Endothelial cell (in vitro differentiated cells): Measurements from ENCODE around the gene DMXL2. TPM values are rescaled to one million over a fixed set of nuclear protein-coding genes. Genes with fewer than 3 reads are reported as not detected.

Experiments
- DNase-seq: peaks from one replicate; pipeline ENCODE4 v3.0.0; 2021; ENCODE audit warnings: low spot score
- H3K27ac Mint-ChIP-seq: one replicate; pipeline ENCODE4 v1.8.0; 2021; ENCODE audit warnings: mixed read lengths, inconsistent platforms; ENCODE audit not compliant: unreplicated experiment
- H3K27me3 Mint-ChIP-seq: one replicate; pipeline ENCODE4 v1.8.0; 2021; ENCODE audit warnings: mild to moderate bottlenecking, moderate library complexity, mixed read lengths, inconsistent platforms; ENCODE audit not compliant: unreplicated experiment
- H3K36me3 Mint-ChIP-seq: one replicate; pipeline ENCODE4 v1.8.0; 2021; ENCODE audit warnings: mild to moderate bottlenecking, low read depth, mixed read lengths, inconsistent platforms; ENCODE audit not compliant: unreplicated experiment
- H3K4me1 Mint-ChIP-seq: one replicate; pipeline ENCODE4 v1.8.0; 2021; ENCODE audit warnings: mild to moderate bottlenecking, mixed read lengths, inconsistent platforms; ENCODE audit not compliant: unreplicated experiment
- H3K4me3 Mint-ChIP-seq: one replicate; pipeline ENCODE4 v1.8.0; 2021; ENCODE audit warnings: mild to moderate bottlenecking, mixed read lengths, inconsistent platforms; ENCODE audit not compliant: unreplicated experiment
- H3K9me3 Mint-ChIP-seq: one replicate; pipeline ENCODE4 v1.8.0; 2021; ENCODE audit warnings: mixed read lengths, inconsistent platforms; ENCODE audit not compliant: unreplicated experiment
- CTCF ChIP-seq: fragments of 200-600 bp; sonication (generic); IDR thresholded peaks from one replicate; pipeline ENCODE4 v1.5.0; 2021; ENCODE audit warnings: antibody characterized with exemption; ENCODE audit not compliant: unreplicated experiment
- total RNA-seq: library from RNA; stranded (reverse); fragmentation: NEBNext Ultra II Directional; extraction: Animal tissue kit (Norgen Biotek cat#: 25700); gene quantifications from one replicate; pipeline ENCODE4 v1.2.1, GENCODE V29; 2021; ENCODE audit not compliant: unreplicated experiment

DMXL2 gene
- total RNA-seq, 1 donor from 2014 or later = 33.1 TPM

DNA sequence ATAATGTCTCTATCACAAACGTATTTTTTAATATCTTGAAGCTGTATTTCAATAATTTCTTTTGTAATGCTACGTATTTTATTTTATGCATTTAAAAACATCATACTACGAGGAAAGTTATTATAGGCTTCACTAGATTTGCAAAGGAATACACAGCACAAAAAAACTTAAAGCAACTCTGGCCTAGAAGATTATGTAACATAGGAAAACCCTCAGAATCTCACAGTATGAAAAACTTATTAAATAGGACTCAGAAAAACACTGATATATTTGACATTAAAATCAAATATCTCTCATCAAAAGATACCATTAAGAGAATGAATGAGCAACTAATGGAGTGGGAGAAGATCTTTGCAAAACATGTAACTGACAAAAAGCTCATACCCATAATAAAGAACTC lies 63.7 kb downstream of the DMXL2 start:
- no peak for TF ChIP-seq CTCF
- H3K27ac Mint-ChIP-seq = no peak overlapping the region
- no peaks in the 10 kb centered on the region for H3K36me3 Mint-ChIP-seq
- DNase-seq = no peak
- no peak overlapping the region for H3K4me3 Mint-ChIP-seq
- no peaks in the 10 kb centered on the region for H3K27me3 Mint-ChIP-seq
- no peaks in the 10 kb centered on the region for H3K9me3 Mint-ChIP-seq
- no peaks in the 10 kb centered on the region for H3K4me1 Mint-ChIP-seq

DNA sequence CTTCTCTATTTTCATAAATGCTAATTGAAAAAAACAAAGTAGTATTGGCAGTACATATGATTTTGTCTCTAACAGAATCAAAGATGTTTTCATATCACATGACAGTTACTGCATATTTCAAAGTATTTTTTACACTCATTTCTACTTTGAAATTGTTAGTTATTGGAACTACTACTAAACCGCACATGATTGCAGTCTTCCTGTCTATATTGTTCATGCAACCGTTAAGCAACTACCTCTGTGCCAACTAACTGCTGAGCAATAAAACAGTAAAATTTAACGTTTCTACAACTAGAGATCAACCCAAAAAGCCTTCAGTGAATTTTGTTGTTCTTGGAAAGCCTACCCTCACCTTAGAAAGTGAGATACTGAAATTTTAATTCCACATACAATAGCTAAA lies 64.2 kb downstream of the DMXL2 start:
- Mint-ChIP-seq H3K9me3 (no peaks in the 10 kb centered on the region), H3K4me1 (no peaks in the 10 kb centered on the region), H3K27ac (no peak overlapping the region), H3K36me3 (no peaks in the 10 kb centered on the region), H3K27me3 (no peaks in the 10 kb centered on the region), H3K4me3 (no peak overlapping the region)
- TF ChIP-seq CTCF = no peak
- no peak for DNase-seq

GRCh38 chr15:51550841-51551240 lies 71.7 kb downstream of the DMXL2 start:
- Mint-ChIP-seq H3K9me3 (no peaks in the 10 kb centered on the region), H3K27ac (no peak overlapping the region), H3K36me3 (no peaks in the 10 kb centered on the region), H3K4me3 (no peak overlapping the region), H3K4me1 (no peaks in the 10 kb centered on the region), H3K27me3 (no peaks in the 10 kb centered on the region)
- no peak for TF ChIP-seq CTCF
- DNase-seq = no peak

DNA sequence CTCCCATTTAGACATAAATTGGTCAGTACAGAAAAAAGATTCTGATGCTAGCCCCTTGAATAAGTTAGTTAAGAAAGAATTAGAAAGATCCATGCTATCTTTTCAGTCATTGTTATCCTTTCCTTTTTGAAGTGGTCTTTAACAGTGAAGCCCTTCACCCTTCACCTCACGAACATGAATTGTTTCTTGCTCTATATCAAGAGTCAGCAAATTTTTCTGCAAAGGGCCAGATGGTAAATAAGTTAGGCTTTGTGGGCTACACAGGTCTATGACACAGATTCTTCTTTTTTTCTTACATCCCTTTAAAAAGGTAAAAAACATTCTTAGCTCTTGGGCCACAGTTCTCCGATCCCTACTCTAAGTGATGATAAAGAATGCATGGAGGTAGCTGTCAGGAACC lies 74.9 kb downstream of the DMXL2 start:
- no peaks in the 10 kb centered on the region for H3K36me3 Mint-ChIP-seq
- no peak overlapping the region for H3K4me3 Mint-ChIP-seq
- TF ChIP-seq CTCF = no peak
- H3K9me3 Mint-ChIP-seq = no peaks in the 10 kb centered on the region
- no peak overlapping the region for H3K27ac Mint-ChIP-seq
- H3K4me1 Mint-ChIP-seq = no peaks in the 10 kb centered on the region
- no peaks in the 10 kb centered on the region for H3K27me3 Mint-ChIP-seq
- no peak for DNase-seq

DNA sequence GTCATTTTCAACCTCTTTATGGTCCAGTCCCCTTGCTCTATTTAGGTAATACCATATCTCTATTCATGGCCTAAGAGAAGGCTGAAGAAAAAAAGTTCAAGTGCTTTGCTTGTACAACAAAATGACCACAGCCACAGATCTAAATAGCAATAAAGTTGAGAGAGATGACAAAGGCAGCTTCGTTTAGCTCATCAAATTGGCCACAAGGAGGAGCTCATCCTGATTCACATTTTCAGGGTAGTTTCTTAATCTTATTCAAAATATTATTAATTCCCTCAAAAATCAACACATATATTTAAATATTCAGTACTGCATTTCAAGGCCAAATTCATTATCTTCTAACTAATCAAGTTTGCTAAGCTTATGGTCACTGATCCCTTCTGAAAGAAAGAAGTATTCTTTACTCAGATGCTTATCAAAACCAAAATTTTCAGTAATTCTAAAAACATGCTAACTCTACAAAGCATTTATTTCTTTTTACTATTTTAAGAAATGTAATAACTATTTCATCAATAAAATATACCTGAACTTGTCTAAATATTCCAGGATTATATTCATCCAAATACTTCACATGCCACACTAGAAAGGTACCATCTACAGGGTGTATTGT lies 85.5 kb downstream of the DMXL2 start:
- Mint-ChIP-seq H3K27me3 (peaks cover 1% of the 10 kb centered on the region), H3K4me1 (no peaks in the 10 kb centered on the region), H3K36me3 (peaks cover 1% of the 10 kb centered on the region), H3K27ac (no peak overlapping the region), H3K9me3 (no peaks in the 10 kb centered on the region), H3K4me3 (no peak overlapping the region)
- peak; percentile 65 for TF ChIP-seq CTCF
- peak; percentile 7 for DNase-seq
